ENCODE data around the gene ZFAND6. TPM values are rescaled to one million over a fixed set of nuclear protein-coding genes. Genes with fewer than 3 reads are reported as not detected.
A peak's percentile ranks its signal among the peaks of the same experiment; 100 is the strongest.

ZFAND6 gene
- total RNA-seq, 2 donors from 2014 or later = 39.3 to 46.6 TPM

DNA sequence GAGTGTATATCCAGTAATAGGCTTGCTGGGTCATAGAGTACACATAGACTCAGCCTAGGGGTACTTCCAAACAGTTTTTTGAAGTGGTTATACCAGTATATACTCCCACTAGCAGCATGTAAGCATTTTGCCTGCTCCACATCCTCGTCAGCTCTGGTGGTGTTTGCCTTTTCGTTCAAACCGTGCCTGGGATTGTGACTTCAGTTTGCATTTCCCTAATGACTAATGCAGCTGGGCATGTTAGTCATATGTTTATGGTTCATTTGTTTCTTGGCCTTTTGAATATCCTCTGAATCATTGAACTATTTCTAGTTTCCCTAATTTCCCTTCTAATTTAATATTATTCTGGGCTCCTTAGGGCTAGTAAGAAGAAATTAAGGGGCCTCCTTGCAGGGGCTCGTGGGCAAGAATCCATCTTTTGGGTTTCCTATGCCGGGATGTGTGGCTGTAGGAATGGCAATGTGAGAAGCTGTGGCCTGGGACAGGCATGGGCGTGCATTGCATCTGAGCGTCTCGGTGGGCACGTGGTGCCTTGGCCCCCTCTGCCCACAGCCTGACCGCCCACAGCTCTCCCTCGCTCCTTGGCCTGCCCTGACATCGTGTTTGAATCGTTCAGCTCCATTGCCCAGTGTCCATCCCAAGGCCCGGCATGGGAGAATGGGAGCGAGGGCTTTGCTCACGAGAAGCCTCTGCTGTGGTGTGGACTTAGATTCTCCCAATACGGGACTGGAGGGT, 119.7 kb downstream of the ZFAND6 start:
- no peak overlapping the region for H3K4me3 Mint-ChIP-seq
- no peaks in the 10 kb centered on the region for H3K4me1 Mint-ChIP-seq (ENCODE audit: low read depth in 2 of 2)
- H3K9me3 Mint-ChIP-seq = no peaks in the 10 kb centered on the region
- ATAC-seq (no peak), DNase-seq (ENCODE audit: low spot score) (no peak)
- no peak overlapping the region for H3K27ac Mint-ChIP-seq
- peaks cover 11% of the 10 kb centered on the region for H3K36me3 Mint-ChIP-seq
- H3K27me3 Mint-ChIP-seq = no peaks in the 10 kb centered on the region

DNA sequence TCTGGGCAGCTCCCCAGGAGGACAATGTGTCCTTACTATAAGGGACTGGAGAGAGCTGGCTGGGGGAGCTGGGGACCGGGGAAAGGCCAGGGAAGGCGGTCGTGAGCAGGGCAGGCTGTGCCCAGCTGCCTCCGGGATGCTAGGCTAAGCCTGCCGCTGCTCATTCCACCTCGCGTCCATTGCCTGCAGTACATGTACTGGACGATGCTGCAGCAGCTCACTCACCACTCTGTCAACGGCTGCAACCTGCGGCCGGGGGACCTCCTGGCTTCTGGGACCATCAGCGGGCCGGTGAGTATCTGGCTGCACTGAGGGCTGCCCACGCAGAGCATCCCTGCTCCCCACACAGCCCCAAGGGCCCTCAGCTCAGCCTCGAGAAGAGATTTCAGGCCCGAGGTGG, 120.5 kb downstream of the ZFAND6 start:
- Mint-ChIP-seq H3K9me3 (no peaks in the 10 kb centered on the region), H3K4me1 (ENCODE audit: low read depth in 2 of 2) (no peaks in the 10 kb centered on the region), H3K27me3 (no peaks in the 10 kb centered on the region), H3K27ac (no peak overlapping the region), H3K4me3 (no peak overlapping the region), H3K36me3 (peaks cover 13% of the 10 kb centered on the region)
- peak in 1 of 2 donors; percentile 11 for ATAC-seq
- DNase-seq (ENCODE audit: low spot score) = no peak

- no peaks in the 10 kb centered on the region for H3K27me3 Mint-ChIP-seq
- no peak overlapping the region for H3K27ac Mint-ChIP-seq
- ATAC-seq (no peak), DNase-seq (ENCODE audit: low spot score) (no peak)
- H3K4me1 Mint-ChIP-seq (ENCODE audit: low read depth in 2 of 2) = no peaks in the 10 kb centered on the region
- H3K36me3 Mint-ChIP-seq = peaks cover 18% of the 10 kb centered on the region
- no peaks in the 10 kb centered on the region for H3K9me3 Mint-ChIP-seq
- no peak overlapping the region for H3K4me3 Mint-ChIP-seq
Observed at GRCh38 chr15:80180468-80180867, 121.0 kb downstream of the ZFAND6 start.

- H3K36me3 Mint-ChIP-seq = peaks cover 18% of the 10 kb centered on the region
- DNase-seq (ENCODE audit: low spot score) = no peak
Observed at GRCh38 chr15:80180986-80181385, 121.5 kb downstream of the ZFAND6 start.

GRCh38 chr15:80182611-80183261, 123.3 kb downstream of the ZFAND6 start:
- Mint-ChIP-seq H3K27ac (no peak overlapping the region), H3K4me1 (ENCODE audit: low read depth in 2 of 2) (no peaks in the 10 kb centered on the region), H3K27me3 (no peaks in the 10 kb centered on the region), H3K9me3 (no peaks in the 10 kb centered on the region), H3K4me3 (no peak overlapping the region), H3K36me3 (peaks cover 23% of the 10 kb centered on the region)
- DNase-seq (ENCODE audit: low spot score) (no peak), ATAC-seq (no peak)

More at GRCh38 chr15:80180986-80181385, 121.5 kb downstream of the ZFAND6 start:
- Mint-ChIP-seq H3K27me3 (no peaks in the 10 kb centered on the region), H3K9me3 (no peaks in the 10 kb centered on the region), H3K4me1 (ENCODE audit: low read depth in 2 of 2) (no peaks in the 10 kb centered on the region), H3K27ac (no peak overlapping the region), H3K4me3 (no peak overlapping the region)
- ATAC-seq = no peak

- Mint-ChIP-seq H3K9me3 (no peaks in the 10 kb centered on the region), H3K4me3 (no peak overlapping the region), H3K27me3 (no peaks in the 10 kb centered on the region), H3K36me3 (peaks cover 23% of the 10 kb centered on the region), H3K27ac (no peak overlapping the region), H3K4me1 (ENCODE audit: low read depth in 2 of 2) (no peaks in the 10 kb centered on the region)
- ATAC-seq (no peak), DNase-seq (ENCODE audit: low spot score) (no peak)
Observed at GRCh38 chr15:80183306-80183705, 123.8 kb downstream of the ZFAND6 start.

DNA sequence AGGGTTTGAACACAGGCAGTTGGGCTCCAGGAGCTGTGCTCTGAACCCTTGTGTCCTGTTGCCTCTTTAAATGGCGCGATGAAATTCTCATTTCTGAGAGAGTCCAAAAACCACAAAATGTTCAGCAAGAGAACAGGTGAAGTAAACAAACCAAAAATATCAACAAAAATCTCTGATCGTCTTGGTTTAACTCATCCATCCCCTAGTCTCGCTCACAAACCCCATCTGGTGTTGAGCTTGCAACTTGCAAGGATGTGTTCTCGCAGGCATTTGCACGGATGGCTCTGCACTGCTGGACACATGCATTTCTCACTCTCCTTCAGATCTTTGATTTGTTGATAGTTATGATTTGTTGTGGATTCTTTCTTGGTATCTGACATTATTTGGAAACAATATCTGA, 124.4 kb downstream of the ZFAND6 start:
- Mint-ChIP-seq H3K9me3 (no peaks in the 10 kb centered on the region), H3K4me1 (ENCODE audit: low read depth in 2 of 2) (no peaks in the 10 kb centered on the region), H3K4me3 (no peak overlapping the region), H3K36me3 (peaks cover 23% of the 10 kb centered on the region), H3K27ac (no peak overlapping the region), H3K27me3 (no peaks in the 10 kb centered on the region)
- DNase-seq (ENCODE audit: low spot score) (no peak), ATAC-seq (no peak)

GRCh38 chr15:80184554-80184953, 125.1 kb downstream of the ZFAND6 start:
- DNase-seq (ENCODE audit: low spot score) (no peak), ATAC-seq (no peak)
- no peaks in the 10 kb centered on the region for H3K4me1 Mint-ChIP-seq (ENCODE audit: low read depth in 2 of 2)
- no peaks in the 10 kb centered on the region for H3K27me3 Mint-ChIP-seq
- no peak overlapping the region for H3K27ac Mint-ChIP-seq
- no peaks in the 10 kb centered on the region for H3K9me3 Mint-ChIP-seq
- no peak overlapping the region for H3K4me3 Mint-ChIP-seq
- H3K36me3 Mint-ChIP-seq = peaks cover 23% of the 10 kb centered on the region

GRCh38 chr15:80185152-80185551, 125.7 kb downstream of the ZFAND6 start:
- no peaks in the 10 kb centered on the region for H3K27me3 Mint-ChIP-seq
- H3K27ac Mint-ChIP-seq = no peak overlapping the region
- DNase-seq (ENCODE audit: low spot score) (no peak), ATAC-seq (no peak)
- H3K4me3 Mint-ChIP-seq = no peak overlapping the region
- no peaks in the 10 kb centered on the region for H3K9me3 Mint-ChIP-seq
- H3K36me3 Mint-ChIP-seq = peaks cover 23% of the 10 kb centered on the region
- no peaks in the 10 kb centered on the region for H3K4me1 Mint-ChIP-seq (ENCODE audit: low read depth in 2 of 2)

- ATAC-seq (no peak), DNase-seq (ENCODE audit: low spot score) (no peak)
- no peaks in the 10 kb centered on the region for H3K27me3 Mint-ChIP-seq
- no peak overlapping the region for H3K27ac Mint-ChIP-seq
- H3K36me3 Mint-ChIP-seq = peaks cover 23% of the 10 kb centered on the region
- no peak overlapping the region for H3K4me3 Mint-ChIP-seq
- H3K9me3 Mint-ChIP-seq = no peaks in the 10 kb centered on the region
- no peaks in the 10 kb centered on the region for H3K4me1 Mint-ChIP-seq (ENCODE audit: low read depth in 2 of 2)
Observed at GRCh38 chr15:80186066-80186465, 126.6 kb downstream of the ZFAND6 start.

DNA sequence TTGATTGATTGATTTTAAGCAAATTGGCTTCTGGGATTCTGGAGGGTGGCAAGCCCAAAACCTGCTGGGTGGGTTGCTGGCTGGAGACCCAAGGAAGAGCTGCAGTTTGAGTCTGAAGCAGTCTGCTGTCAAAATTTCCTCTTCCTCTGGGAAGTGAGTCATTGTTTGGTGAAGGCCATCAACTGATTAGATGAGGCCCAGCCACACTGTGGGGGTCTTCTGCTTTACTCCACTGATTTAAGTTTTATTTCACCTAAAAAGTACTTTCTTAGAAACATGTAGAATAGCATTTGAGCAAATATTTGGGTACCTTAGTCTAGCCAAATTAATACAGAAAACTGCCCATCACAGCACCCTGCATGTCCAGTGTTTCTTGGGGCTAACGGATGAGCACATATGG, 127.1 kb downstream of the ZFAND6 start:
- Mint-ChIP-seq H3K36me3 (peaks cover 23% of the 10 kb centered on the region), H3K4me3 (no peak overlapping the region), H3K9me3 (no peaks in the 10 kb centered on the region), H3K27ac (no peak overlapping the region), H3K4me1 (ENCODE audit: low read depth in 2 of 2) (no peaks in the 10 kb centered on the region), H3K27me3 (no peaks in the 10 kb centered on the region)
- DNase-seq (ENCODE audit: low spot score) (no peak), ATAC-seq (no peak)

Other genes starting within 250 kb of the ZFAND6 start
- gene MTHFS, start 162.7 kb upstream of the ZFAND6 start, total RNA-seq = 10 to 100 TPM; 12.1 to 12.2 TPM
- 10 to 100 TPM; 17.3 to 40.0 TPM for gene BCL2A1, start 88.5 kb upstream of the ZFAND6 start, total RNA-seq
- 100 to 1,000 TPM in 1 of 2 donors, 10 to 100 TPM in 1; 63.6 to 103 TPM for gene FAH, start 93.3 kb downstream of the ZFAND6 start, total RNA-seq
- not detected for gene CTXND1, start 192.5 kb downstream of the ZFAND6 start, total RNA-seq

Measured in natural killer cell treated with Interleukin-12 subunit alpha and Interleukin-12 subunit beta and Interleukin-15 and Interleukin-18, amount 100 ng/mL, for 72 hours (primary cell).